HG02759 (cell line): ENCODE measurements around the gene OCLN.
"Not testable (repeated sequence)": the region's sequence is repeated elsewhere in the genome, so short reads cannot be mapped to it uniquely, and the experiment has no call there.

ENCODE experiments used
- ATAC-seq: cut with Tn5 transposase; IDR thresholded peaks from one replicate; pipeline ENCODE4 v1.9.1; 2021; ENCODE audit warnings: mild to moderate bottlenecking, moderate library complexity; ENCODE audit not compliant: unreplicated experiment

OCLN gene

DNA sequence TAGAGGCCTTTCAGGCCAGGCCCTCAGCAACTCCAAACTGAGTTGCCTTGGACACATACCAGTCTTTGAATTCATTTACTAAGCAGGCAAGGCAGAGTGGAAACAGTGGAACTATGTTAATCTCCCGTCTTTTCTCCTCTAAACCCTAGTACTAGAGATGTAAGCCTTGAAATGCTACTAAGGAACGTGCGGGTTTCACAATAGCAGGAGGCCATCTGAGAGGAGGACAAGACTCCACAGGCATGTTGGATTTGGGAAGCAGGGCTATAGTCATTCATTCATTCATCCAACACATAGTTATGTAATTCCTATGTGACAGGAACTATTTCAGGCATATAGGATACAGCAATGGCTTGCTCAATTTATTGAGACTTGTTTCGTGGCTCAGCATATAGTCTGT lies 3.3 kb upstream of the OCLN start:
- ATAC-seq: no peak

DNA sequence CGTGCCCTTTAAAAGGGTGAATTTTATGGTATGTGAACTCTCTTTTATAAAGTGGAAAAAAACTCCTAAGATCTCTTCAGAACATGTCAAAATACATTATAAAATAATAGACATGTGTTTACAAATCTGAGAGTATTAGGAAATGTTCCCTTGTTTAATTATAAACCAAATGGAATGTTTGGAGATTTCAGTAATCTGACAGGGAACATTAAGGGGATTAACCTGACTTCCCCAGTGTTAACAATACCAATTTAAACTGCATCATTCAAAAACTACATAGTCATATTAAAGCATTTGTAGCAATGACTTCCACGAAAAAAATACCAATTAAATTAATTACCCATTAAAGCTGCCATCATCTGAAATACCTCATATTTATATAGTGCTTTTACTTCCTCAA lies 1.6 kb upstream of the OCLN start:
- no peak for ATAC-seq

- no peak for ATAC-seq
These were observed 676 bp upstream of the OCLN start for GRCh38 chr5:69491838-69492390.

DNA sequence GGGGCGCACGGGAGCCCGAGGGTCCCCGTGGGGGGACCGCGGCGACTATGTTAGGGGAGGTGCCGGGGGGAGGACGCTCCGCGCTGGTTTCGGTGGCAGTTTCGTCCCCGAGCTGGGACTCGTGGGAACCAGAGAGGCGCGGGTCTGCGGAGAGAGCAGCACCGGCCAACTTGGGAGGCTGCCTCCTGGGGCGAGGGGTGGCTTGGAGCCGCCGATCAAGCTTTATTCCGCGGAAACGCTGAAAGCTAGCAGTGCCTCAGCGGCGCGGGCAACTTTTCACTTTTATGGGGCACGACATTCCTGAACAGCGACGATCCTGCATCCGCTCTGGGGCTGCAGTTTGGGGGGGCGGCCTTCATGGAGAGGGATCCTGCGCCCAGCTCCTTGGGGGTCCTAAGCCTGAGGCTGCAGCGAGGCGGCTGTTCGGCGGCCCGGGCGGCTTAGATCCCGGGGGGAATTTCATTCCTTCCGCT lies 369 bp downstream of the OCLN start:
- ATAC-seq: peak; percentile 48

- ATAC-seq: no peak
These were observed 975 bp downstream of the OCLN start for GRCh38 chr5:69493396-69494133.

GRCh38 chr5:69494452-69494851 lies 1.9 kb downstream of the OCLN start:
- ATAC-seq: no peak

GRCh38 chr5:69497006-69497520 lies 4.5 kb downstream of the OCLN start:
- no peak for ATAC-seq

- no peak for ATAC-seq
These were observed 5.8 kb downstream of the OCLN start for GRCh38 chr5:69498384-69498783.

GRCh38 chr5:69502367-69502766 lies 9.8 kb downstream of the OCLN start:
- no peak for ATAC-seq

DNA sequence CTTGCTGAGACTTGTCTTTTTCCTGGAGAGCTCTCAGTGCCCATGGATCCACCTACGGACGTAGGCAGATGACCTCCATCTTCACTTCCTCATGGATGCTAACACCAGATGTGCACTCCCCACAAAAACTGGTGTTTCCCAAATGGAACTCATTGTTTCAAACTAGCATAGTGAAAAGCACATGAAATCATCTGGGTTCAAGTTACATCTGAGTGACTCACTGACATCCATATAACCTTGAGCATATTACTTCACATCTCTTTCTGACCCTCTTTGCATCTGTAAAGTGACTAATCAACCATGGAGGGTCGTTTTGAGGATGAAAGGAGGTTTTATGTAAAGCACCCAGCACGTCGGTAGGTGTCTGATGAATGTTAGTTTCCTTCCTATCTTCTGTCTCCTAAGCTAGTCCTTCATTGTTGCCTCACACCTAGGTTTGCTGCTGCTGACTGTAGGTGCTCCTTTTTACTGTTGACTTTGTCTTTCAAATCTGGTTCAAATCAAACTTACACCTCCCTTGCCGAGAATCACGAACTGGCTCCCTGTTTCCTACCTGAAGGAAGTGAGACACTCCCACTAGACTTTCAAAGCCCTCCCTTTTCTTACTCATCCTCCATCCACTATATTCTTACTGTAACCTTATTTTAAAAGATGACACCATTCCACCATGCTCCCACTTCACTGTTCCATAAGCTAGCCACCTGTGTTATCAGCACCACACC lies 10.3 kb downstream of the OCLN start:
- no peak for ATAC-seq

GRCh38 chr5:69504036-69504435 lies 11.4 kb downstream of the OCLN start:
- ATAC-seq: no peak

DNA sequence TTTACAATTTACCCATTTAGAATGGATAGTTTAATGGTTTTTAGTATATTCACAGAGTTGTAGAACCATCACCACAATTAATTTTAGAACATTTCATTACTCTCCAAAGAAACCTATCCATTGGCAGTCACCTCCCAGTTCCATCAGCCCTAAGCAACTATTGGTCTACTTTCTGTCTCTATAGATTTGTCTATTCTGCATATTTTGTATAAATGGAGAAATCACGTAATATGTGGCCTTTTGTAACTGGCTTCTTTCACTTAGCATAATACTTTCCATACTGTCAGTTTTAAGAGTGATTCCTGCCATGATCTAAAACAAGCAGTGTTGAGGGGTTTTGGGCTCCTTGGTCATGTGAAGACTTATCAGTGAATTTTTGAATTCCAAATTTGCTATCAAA lies 12.7 kb downstream of the OCLN start:
- ATAC-seq: no peak

DNA sequence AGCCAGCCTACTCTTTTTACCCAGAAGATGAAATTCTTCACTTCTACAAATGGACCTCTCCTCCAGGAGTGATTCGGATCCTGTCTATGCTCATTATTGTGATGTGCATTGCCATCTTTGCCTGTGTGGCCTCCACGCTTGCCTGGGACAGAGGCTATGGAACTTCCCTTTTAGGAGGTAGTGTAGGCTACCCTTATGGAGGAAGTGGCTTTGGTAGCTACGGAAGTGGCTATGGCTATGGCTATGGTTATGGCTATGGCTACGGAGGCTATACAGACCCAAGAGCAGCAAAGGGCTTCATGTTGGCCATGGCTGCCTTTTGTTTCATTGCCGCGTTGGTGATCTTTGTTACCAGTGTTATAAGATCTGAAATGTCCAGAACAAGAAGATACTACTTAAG lies 16.6 kb downstream of the OCLN start:
- ATAC-seq: no peak

DNA sequence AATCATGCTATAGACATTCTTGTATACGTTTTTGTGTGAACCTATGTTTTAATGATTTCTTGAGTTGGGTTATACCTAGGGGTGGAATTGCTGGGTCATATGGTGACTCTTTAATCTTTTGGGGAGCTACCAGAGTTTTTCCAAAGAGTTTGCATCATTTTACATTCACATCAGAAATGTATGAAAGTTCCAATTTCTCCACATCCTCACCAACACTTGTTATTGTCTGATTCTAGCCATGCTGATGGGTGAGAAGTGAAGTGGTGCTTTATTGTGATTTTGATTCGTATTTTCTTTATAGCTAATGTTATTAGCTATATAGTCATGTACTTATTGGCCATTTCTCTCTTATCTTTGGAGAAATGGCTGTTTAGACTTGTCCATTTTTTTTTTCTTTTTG lies 18.1 kb downstream of the OCLN start:
- no peak for ATAC-seq

DNA sequence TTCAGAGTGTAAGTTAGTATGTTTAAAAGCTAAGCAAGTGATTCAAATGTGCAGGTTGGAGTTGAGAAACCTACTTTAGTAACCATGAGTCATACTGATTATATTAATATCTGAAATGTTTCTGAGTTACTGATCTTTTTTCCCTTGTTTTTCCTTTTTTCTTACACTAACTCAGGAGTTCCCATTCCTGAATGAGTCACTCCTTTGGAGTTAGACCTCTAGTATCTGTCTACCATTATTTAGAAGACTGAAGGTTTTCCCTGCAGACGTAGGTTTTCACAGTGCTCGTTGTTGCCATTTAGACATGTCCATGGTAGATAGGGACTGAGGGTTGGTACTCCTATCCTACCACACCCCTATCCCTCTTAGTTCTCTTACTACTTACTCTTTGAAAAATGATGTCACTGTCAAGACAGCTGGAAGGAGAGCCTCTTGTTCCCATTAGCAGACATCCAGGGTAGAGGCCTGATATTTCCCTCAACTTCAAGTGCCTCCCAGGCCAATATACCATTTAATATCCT lies 20.2 kb downstream of the OCLN start:
- no peak for ATAC-seq

DNA sequence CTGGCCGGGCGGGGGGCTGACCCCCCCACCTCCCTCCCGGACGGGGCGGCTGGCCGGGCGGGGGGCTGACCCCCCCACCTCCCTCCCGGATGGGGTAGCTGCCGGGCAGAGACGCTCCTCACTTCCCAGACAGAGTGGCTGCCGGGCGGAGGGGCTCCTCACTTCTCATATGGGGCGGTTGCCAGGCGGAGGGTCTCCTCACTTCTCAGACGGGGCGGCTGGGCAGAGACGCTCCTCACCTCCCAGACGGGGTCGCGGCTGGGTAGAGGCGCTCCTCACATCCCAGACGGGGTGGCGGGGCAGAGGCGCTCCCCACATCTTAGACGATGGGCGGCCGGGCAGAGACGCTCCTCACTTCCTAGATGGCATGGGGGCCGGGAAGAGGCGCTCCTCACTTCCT lies 23.0 kb downstream of the OCLN start:
- not testable (repeated sequence) for ATAC-seq

DNA sequence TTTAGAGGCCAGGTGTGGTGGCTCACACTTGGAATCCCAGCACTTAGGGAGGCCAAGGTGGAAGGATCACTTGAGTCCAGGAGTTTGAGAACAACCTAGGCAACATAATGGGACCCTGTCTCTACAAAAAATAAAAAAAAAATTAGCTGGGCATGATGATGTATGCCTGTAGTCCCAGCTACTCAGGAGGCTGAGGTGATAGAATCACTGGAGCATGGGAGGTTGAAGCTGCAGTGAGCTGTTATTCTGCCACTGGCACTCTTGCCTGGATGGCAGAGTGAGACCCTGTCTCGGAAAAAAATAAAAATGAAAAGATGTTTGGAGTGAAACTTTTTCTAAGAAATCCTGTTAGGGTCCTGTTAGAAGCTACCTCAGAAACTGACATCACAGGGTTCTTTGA lies 24.2 kb downstream of the OCLN start:
- no peak for ATAC-seq

DNA sequence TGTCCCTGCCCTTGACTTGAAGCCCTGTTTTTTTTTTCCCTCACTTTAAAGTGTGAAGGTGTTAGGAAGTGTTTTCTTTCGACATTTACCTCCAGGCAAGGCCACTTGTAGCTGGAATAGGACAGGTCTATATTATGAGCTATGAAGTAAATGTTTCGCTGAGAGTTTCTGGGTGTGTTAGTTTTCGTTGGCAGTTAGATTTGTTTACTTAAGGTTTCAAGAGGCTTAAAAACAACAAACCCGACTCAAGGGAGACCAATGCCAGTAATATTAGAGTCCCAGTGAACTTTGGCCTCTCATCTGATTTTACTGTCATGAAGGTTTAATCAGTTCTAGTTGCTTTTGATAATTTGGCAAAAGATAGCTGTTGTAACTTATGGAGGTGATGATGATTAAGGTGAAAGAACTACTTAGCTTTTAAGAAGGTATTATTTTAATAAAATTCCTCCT lies 25.2 kb downstream of the OCLN start:
- no peak for ATAC-seq

GRCh38 chr5:69519285-69519684 lies 26.7 kb downstream of the OCLN start:
- ATAC-seq: no peak

DNA sequence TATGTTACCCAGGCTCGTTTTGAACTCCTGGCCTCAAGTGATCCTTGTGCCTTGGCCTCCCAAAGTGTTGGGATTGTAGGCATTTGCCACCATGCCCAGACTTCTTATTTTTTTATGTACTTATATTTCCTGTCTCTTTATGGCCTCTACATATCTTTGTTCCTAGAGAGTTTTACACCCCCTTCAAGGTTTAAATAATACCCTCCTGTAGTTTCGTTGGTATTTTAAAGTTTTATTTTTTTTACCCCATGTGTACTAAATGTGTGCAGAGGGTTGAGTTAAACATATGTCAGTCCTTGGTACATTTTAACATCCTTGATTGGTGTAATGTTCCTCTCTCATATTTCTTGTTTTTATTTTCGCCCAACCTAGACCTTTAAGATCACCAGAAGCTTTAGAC lies 29.4 kb downstream of the OCLN start:
- ATAC-seq: no peak

DNA sequence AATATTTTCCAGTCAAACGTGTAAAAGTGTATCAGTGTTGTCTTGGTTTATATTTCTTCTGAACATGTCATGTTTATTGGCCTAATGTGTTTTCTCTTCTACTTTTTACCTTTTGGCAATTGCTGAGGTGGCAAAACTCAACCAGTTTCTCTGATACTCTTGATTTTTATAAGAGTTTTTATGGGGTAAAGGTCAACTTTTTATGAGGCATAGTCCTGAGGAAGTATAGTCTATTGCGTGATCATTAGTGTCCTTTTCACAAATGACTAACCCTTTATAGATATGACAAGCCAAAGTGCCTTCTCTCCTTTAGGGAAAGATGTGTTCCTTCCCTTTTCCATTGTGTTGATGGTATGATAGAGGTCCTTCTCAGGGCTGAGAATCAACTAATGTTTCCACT lies 32.9 kb downstream of the OCLN start:
- no peak for ATAC-seq

DNA sequence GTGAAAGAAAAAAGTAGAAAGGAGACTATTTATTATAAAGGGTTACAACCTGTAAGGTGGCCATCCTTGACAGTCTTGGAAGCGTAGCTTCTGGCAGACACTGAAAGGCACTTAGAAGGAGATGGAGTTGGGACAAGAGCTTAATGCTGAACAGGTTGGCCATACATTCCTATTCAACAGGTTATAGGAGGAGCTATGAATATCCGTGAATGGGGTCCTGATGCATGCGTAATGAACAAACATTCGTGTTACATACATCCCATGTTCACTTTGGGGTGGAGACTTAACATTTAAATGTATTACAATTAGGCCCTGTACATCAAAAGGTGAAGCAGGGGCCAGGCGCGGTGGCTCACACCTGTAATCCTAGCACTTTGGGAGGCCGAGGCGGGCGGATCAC lies 34.1 kb downstream of the OCLN start:
- no peak for ATAC-seq
